ENCODE results near the gene ATG2B. TPM values are rescaled to one million over a fixed set of nuclear protein-coding genes. Genes with fewer than 3 reads are reported as not detected.
A peak's percentile ranks its signal among the peaks of the same experiment; 100 is the strongest.

The ATG2B gene
- polyA plus RNA-seq, 6 donors from 2014 or later: 1.4 to 2.2 (median 1.8) TPM

GRCh38 chr14:96394047-96394815, 31.1 kb upstream of the ATG2B start:
- ATAC-seq (ENCODE audit: low read depth in 2 of 2): no peak
- Mint-ChIP-seq H3K27ac (peak overlapping the region in 1 of 6 donors; percentile 14), H3K36me3 (no peaks in the 10 kb centered on the region), H3K27me3 (peaks cover 0 to 12% (median 5%) of the 10 kb centered on the region in 3 donors), H3K9me3 (no peaks in the 10 kb centered on the region), H3K4me1 (peaks cover 0 to 7% (median 0%) of the 10 kb centered on the region in 3 donors), H3K4me3 (peak overlapping the region in 2 of 8 donors; percentile 67 to 90)
- DNase-seq: no peak

- DNase-seq: no peak
- no peak for ATAC-seq (ENCODE audit: low read depth in 2 of 2)
Observed at GRCh38 chr14:96393071-96393691, 30.0 kb upstream of the ATG2B start.

GRCh38 chr14:96391293-96392118, 28.4 kb upstream of the ATG2B start:
- Mint-ChIP-seq H3K4me1 (peaks cover 0 to 7% (median 0%) of the 10 kb centered on the region in 3 donors), H3K36me3 (no peaks in the 10 kb centered on the region), H3K27me3 (peaks cover 0 to 7% (median 0%) of the 10 kb centered on the region in 3 donors), H3K9me3 (no peaks in the 10 kb centered on the region), H3K27ac (peak overlapping the region; percentile 87 to 97 (median 92)), H3K4me3 (peak overlapping the region; percentile 89 to 95 (median 92))
- peak; percentile 80 to 83 for ATAC-seq (ENCODE audit: low read depth in 2 of 2)
- peak; percentile 100 for DNase-seq

More at GRCh38 chr14:96393071-96393691, 30.0 kb upstream of the ATG2B start:
- Mint-ChIP-seq H3K27me3 (peaks cover 0 to 7% (median 0%) of the 10 kb centered on the region in 3 donors), H3K4me3 (peak overlapping the region; percentile 47 to 95 (median 90)), H3K36me3 (no peaks in the 10 kb centered on the region), H3K9me3 (no peaks in the 10 kb centered on the region), H3K4me1 (peaks cover 0 to 7% (median 0%) of the 10 kb centered on the region in 3 donors), H3K27ac (peak overlapping the region in 1 of 6 donors; percentile 3)

DNA sequence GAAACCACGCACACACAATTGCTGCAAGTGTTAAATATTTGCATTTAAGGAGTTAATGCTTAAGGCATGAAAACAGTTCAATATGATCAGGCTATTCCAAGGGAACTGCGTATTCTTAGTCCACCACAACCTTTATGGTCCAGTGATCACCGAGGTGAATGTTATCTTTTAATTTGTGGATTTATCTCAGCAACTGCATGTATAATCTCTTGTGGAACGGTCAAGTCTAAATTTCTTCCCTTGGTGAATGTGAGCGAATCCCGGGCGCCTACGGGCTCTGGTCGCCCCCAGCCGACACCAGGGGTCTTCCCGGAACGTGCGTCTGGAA, 27.8 kb upstream of the ATG2B start:
- no peaks in the 10 kb centered on the region for H3K36me3 Mint-ChIP-seq
- peaks cover 0 to 7% (median 0%) of the 10 kb centered on the region in 3 donors for H3K27me3 Mint-ChIP-seq
- H3K4me3 Mint-ChIP-seq: peak overlapping the region; percentile 89 to 95 (median 92)
- ATAC-seq (ENCODE audit: low read depth in 2 of 2): no peak
- no peak for DNase-seq
- peak overlapping the region; percentile 87 to 97 (median 92) for H3K27ac Mint-ChIP-seq
- no peaks in the 10 kb centered on the region for H3K9me3 Mint-ChIP-seq
- H3K4me1 Mint-ChIP-seq: peaks cover 0 to 7% (median 0%) of the 10 kb centered on the region in 3 donors

DNA sequence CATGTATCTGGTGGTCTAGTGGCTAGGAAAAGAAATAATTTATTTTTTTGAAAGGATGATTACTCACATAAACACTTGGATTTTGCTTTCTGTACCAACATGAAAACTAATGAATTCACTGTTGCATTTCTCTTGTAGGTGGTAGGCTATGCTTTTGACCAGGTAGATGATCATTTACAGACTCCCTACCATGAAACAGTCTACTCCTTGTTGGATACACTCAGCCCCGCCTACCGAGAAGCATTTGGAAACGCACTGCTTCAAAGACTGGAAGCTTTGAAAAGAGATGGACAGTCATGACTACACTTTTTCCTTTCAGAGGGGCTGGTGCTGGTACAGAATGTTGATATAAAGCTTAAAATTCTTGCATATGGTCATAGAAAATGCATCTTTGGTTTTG, 22.2 kb upstream of the ATG2B start:
- no peak overlapping the region for H3K27ac Mint-ChIP-seq
- H3K27me3 Mint-ChIP-seq: no peaks in the 10 kb centered on the region
- H3K4me3 Mint-ChIP-seq: no peak overlapping the region
- H3K9me3 Mint-ChIP-seq: no peaks in the 10 kb centered on the region
- H3K36me3 Mint-ChIP-seq: peaks cover 8 to 9% of the 10 kb centered on the region in 2 donors
- ATAC-seq (ENCODE audit: low read depth in 2 of 2) (no peak), DNase-seq (no peak)
- peaks cover 7 to 8% (median 7%) of the 10 kb centered on the region in 3 donors for H3K4me1 Mint-ChIP-seq

GRCh38 chr14:96384740-96385139, 21.6 kb upstream of the ATG2B start:
- H3K9me3 Mint-ChIP-seq: no peaks in the 10 kb centered on the region
- no peak for ATAC-seq (ENCODE audit: low read depth in 2 of 2)
- peaks cover 8 to 9% of the 10 kb centered on the region in 2 donors for H3K36me3 Mint-ChIP-seq
- H3K27ac Mint-ChIP-seq: no peak overlapping the region
- H3K4me3 Mint-ChIP-seq: no peak overlapping the region
- no peaks in the 10 kb centered on the region for H3K27me3 Mint-ChIP-seq
- DNase-seq: no peak
- H3K4me1 Mint-ChIP-seq: peaks cover 7 to 8% (median 8%) of the 10 kb centered on the region in 3 donors

DNA sequence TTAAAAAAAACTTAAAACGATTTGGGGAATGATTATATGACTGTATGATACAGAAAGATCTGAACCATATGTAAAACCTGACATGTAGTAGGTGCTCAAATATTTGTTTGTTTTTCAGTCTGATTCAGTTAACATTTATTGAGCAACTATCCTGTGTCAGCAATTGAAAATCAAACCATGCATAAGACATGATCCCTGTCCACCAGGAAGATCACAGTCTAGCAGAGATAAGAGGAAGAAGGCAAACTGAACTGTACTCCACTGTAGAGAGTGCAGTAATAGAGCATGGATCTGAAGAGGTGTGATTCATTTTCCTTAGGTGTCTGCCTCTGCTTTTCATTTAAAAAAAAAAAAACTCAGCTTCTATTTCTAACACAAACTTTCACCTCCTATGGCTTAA, 20.9 kb upstream of the ATG2B start:
- Mint-ChIP-seq H3K36me3 (peaks cover 8 to 9% of the 10 kb centered on the region in 2 donors), H3K9me3 (no peaks in the 10 kb centered on the region), H3K27me3 (no peaks in the 10 kb centered on the region), H3K4me3 (no peak overlapping the region), H3K4me1 (peaks cover 7 to 8% (median 8%) of the 10 kb centered on the region in 3 donors), H3K27ac (no peak overlapping the region)
- no peak for ATAC-seq (ENCODE audit: low read depth in 2 of 2)
- no peak for DNase-seq

DNA sequence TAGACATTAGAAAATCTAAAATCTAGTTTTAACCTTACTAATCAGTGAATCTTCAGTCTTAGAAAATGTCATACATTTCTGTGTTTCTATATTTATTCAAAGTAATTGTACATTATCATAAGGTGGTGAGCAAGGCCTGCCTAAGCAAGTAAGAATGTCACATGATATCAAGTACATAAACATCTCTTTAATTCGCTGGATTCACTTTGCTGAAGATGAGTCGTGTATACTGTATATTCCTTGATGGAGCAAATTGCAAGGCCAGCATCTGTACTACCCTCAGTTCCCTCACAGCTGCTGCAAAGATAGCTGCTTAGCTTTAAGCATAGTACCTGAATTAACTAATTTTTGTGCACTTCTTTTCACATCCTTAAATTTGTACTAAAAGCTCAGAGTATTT, 20.3 kb upstream of the ATG2B start:
- Mint-ChIP-seq H3K4me3 (no peak overlapping the region), H3K36me3 (peaks cover 8 to 9% of the 10 kb centered on the region in 2 donors), H3K27me3 (no peaks in the 10 kb centered on the region), H3K27ac (no peak overlapping the region), H3K9me3 (no peaks in the 10 kb centered on the region), H3K4me1 (peaks cover 7 to 10% (median 8%) of the 10 kb centered on the region in 3 donors)
- no peak for DNase-seq
- ATAC-seq (ENCODE audit: low read depth in 2 of 2): no peak

DNA sequence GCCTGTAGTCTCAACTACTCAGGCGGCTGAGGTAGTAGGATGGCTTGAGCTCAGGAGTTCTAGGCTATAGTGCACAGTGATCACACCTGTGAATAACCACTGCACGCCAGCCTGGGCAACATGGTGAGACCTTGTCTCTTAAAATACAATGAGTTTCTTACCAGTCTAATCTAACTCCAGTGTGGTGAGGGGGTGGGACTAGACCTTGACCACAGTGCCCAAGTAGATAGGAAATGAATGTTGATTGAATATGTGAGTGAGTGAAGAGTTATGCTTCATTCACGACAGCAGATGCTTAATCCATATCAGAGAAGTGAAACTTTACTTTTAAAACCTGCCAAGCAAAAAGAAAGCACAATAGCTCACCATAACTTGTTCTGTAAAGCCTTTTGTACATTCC, 17.6 kb upstream of the ATG2B start:
- H3K9me3 Mint-ChIP-seq: no peaks in the 10 kb centered on the region
- H3K27me3 Mint-ChIP-seq: no peaks in the 10 kb centered on the region
- H3K4me1 Mint-ChIP-seq: peaks cover 7 to 10% (median 8%) of the 10 kb centered on the region in 3 donors
- H3K27ac Mint-ChIP-seq: peak overlapping the region in 3 of 6 donors; percentile 9 to 58 (median 48)
- DNase-seq (no peak), ATAC-seq (ENCODE audit: low read depth in 2 of 2) (peak; percentile 56 to 65)
- H3K36me3 Mint-ChIP-seq: peaks cover 8 to 9% of the 10 kb centered on the region in 2 donors
- no peak overlapping the region for H3K4me3 Mint-ChIP-seq

- ATAC-seq (ENCODE audit: low read depth in 2 of 2) (no peak), DNase-seq (no peak)
- Mint-ChIP-seq H3K4me1 (peaks cover 7 to 10% (median 7%) of the 10 kb centered on the region in 3 donors), H3K36me3 (peaks cover 0 to 5% of the 10 kb centered on the region in 2 donors), H3K27ac (no peak overlapping the region), H3K4me3 (no peak overlapping the region), H3K9me3 (no peaks in the 10 kb centered on the region), H3K27me3 (no peaks in the 10 kb centered on the region)
Observed at GRCh38 chr14:96376093-96376492, 13.0 kb upstream of the ATG2B start.

DNA sequence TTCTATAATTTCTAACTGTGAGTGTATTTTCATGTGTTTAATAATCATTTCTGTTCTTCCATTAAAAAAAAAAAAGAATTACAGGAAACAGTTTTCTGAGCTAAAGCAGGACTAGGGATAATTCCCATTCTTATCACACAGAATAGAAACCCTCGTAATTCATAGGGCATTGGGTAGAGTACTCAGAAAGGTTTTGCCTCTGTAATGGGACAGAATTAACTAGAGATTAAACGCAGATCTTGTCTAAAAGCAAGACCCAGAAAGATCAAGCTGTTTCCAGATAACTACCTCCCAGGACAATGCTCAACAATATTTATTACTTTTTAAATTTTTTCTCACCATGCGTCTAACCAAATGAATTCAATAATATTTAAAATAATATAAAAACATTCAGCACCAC, 10.4 kb upstream of the ATG2B start:
- Mint-ChIP-seq H3K9me3 (peaks cover 0 to 5% (median 0%) of the 10 kb centered on the region in 7 donors), H3K36me3 (peaks cover 8 to 11% of the 10 kb centered on the region in 2 donors), H3K4me1 (peaks cover 8 to 17% (median 10%) of the 10 kb centered on the region in 3 donors), H3K27me3 (no peaks in the 10 kb centered on the region), H3K27ac (no peak overlapping the region), H3K4me3 (no peak overlapping the region)
- ATAC-seq (ENCODE audit: low read depth in 2 of 2) (no peak), DNase-seq (no peak)

DNA sequence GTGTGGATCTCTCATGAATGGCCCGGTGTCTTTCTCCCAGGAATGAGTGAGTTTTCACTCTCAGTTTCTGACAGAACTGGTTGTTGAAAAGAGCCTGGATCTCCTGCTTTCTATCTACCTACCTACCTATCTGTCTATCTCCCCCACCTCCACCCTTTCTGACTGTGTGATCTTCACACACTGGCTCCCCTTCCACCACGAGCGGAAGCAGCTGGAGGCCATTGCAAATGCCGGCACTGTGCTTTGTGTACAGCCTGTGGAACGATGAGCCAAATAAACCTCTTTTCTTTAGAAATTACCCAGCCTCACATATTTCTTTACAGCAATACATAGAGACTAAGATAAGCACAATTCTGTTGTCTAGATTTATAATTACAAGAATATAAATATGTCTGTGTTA, 7.4 kb upstream of the ATG2B start:
- H3K4me3 Mint-ChIP-seq: peak overlapping the region in 2 of 8 donors; percentile 33 to 42
- peaks cover 8 to 12% of the 10 kb centered on the region in 2 donors for H3K36me3 Mint-ChIP-seq
- DNase-seq: no peak
- no peak for ATAC-seq (ENCODE audit: low read depth in 2 of 2)
- H3K9me3 Mint-ChIP-seq: peaks cover 0 to 5% (median 0%) of the 10 kb centered on the region in 7 donors
- peaks cover 12 to 24% (median 17%) of the 10 kb centered on the region in 3 donors for H3K4me1 Mint-ChIP-seq
- H3K27ac Mint-ChIP-seq: peak overlapping the region in 1 of 6 donors; percentile 30
- no peaks in the 10 kb centered on the region for H3K27me3 Mint-ChIP-seq

DNA sequence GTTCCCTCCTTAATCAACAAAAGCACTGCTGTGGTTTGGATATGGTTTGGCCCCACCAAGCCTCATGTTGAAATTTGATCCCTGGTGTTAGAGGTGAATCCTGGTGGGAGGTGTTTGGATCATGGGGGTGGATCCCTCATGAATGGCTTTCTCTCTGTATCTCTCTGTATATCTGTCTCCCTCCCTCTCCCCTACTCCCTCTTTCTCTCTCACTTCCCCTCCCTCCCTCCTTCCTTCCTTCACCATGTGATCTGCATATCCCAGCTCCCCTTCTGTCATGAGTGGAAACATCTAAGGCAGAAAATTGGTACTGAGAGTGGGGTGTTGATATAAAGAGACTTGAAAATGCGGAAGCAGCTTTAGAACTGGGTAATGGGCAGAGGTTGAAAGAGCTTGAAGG, 5.4 kb upstream of the ATG2B start:
- peaks cover 0 to 5% (median 0%) of the 10 kb centered on the region in 7 donors for H3K9me3 Mint-ChIP-seq
- H3K27me3 Mint-ChIP-seq: no peaks in the 10 kb centered on the region
- DNase-seq (no peak), ATAC-seq (ENCODE audit: low read depth in 2 of 2) (no peak)
- H3K4me1 Mint-ChIP-seq: peaks cover 27 to 41% (median 31%) of the 10 kb centered on the region in 3 donors
- H3K27ac Mint-ChIP-seq: peak overlapping the region in 4 of 6 donors; percentile 1 to 85 (median 26)
- peaks cover 7 to 8% of the 10 kb centered on the region in 2 donors for H3K36me3 Mint-ChIP-seq
- peak overlapping the region in 1 of 8 donors; percentile 42 for H3K4me3 Mint-ChIP-seq
